ENCODE data around the gene SLC8A1.

DNA sequence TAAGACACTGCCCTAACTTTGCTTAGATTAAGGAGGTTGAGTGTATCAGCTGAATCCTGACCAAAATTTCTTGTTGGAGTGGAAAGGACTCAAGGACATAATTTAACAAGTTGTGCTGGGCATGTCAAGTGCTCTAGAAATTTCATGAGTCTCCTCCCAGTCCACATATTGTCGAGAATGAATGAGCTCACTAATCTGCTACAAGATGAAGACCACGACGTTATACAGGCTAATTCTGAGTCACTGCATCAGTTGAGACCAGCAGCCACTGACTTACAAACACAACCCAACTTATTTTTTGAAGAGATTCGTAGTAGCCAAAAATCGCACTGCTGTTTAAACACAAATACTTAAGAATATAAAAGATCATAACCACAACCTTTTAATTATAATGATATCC lies 28.7 kb upstream of the SLC8A1 start:
- TF ChIP-seq CTCF (IDR thresholded peaks at IDR 0.05) (no peak), POLR2A (IDR thresholded peaks at IDR 0.05) (no peak)

Measured in testis (tissue), 2 donors.